GM18505 (cell line): ENCODE data around the gene PARS2.
A peak's percentile ranks its signal among the peaks of the same experiment; 100 is the strongest.

Experiments used
- ATAC-seq: cut with Tn5 transposase; IDR thresholded peaks from one replicate; pipeline ENCODE4 v1.9.1; 2021; ENCODE audit not compliant: unreplicated experiment
- POLR2A ChIP-seq: IDR thresholded peaks from 4 replicates; pipeline ENCODE4 v1.6.1; 2011; ENCODE audit warnings: borderline replicate concordance; ENCODE audit not compliant: insufficient read depth, insufficient read length; ENCODE audit errors: extremely low read depth

PARS2 gene

DNA sequence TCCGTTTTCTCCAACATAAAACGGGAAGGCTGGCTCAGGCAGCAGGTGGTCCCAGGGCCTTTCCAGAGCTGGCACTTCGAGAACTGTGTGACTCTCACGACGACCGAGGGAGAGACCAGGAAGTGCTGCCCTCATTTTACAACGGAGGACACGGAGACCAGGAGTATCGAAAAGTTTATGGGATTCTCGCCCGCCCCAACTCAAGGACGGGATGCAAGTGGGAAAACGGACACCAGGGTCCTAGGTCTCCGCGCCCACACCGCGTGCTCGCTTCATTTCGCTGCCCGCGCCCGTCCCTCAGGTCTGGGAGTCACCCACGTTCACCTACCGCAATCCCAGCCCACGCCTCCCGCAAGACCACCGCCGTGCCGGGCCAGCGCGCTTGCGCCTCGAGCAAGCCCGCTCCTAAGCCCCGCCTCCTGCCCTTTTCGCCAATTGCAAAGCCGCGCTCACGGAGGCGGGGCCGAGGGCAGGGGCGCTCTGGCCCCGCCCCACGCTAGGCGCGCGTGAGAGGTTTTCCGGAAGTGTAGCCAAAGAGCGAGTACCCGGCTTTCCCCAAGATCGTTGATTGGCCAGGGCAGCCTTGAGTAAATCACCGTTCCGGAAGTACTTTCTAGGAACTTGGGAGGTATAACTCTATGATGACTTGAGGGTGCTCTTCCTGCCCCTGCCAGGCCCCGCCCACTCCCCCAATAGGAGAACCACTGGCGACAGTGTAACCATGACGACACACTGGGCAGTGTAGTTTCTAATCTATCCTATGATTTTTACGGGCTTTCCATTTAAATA lies at the start of gene PARS2:
Gene PARS2 (minus strand): TSS at position 391 of the 789 bp plus-strand sequence. CDS start 5,362 bp downstream, outside the sequence.
- peak; percentile 94 for ATAC-seq
- TF ChIP-seq POLR2A: peak; percentile 79

- no peak for ATAC-seq
- TF ChIP-seq POLR2A: no peak
Observed at GRCh38 chr1:54814126-54814498, 49.8 kb upstream of the PARS2 start.

DNA sequence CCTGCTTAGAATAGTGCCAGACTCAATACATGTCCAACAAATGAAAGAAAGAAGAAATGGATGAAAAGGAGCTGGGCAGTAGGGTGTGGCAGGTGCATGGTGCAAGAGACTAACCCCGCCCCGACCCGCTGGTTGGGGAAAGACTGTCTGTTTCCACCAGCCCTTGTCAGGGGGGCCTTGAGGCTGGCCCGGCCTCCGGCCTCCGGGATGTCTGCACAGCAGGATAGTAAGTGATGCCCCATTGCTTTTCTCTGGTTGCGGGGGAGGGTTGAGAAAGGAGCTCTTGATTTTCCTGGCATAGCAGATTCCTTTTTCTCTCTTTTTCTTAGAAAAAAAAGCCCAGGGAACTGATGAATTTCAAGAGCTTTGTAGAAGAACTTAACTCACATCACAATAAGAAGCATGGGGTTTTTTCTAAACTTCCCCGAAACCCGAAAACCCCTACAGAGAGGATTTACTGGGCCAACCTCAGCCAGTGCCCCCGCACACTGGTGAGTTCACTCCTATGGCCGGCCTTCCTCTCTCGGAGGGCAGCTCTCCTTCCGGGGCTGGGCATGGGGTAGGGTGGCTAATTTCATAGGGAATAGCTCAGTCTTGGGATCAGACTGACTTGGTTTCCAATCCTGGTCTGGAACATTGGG lies 49.3 kb upstream of the PARS2 start:
- TF ChIP-seq POLR2A: no peak
- no peak for ATAC-seq

- ATAC-seq: no peak
Observed at GRCh38 chr1:54812801-54813484, 48.6 kb upstream of the PARS2 start.

DNA sequence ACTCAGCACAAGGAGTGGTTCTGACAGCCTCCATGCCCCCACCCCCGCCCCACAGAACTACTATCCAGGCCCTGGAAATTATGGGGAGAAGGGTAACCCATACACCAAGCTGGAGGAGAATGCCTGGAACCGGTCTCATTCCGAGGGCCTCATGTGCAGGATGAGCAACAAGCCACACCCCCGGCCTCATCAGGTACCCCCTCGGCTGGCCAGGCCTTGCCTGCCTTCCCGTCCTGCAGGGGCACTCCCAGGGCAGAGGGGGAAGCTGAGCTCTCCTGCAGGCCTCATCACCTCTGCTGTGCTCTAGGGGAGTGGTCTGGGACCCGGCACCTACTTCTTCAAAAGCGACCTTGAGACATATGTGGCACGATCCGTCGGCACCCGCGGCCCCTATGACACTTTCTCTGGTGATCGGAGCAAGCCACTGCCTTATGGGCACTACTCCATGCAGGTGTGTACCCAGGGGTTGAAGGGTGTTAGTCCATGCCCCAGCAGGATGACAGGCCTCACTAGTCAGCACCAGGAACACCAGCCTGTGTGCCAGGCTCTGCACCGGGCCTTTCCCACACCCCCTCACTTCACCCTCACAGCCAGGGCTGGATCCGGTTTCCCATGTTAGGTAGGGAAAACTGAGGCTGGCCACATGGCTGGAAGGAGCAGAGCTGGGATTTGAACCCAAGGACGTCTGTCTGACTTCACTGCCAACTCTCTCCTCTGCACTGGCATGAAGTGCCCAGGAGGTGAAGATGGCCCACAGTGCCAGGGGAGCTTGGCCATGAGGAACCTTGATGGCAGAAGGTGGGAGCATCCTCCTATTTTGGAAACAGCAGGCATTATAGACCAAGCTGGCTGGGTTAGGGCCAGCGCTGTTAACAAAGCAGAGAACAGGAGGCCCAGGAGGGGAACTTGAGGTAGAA lies 47.7 kb upstream of the PARS2 start:
- no peak for ATAC-seq

More at GRCh38 chr1:54812801-54813484, 48.6 kb upstream of the PARS2 start:
- TF ChIP-seq POLR2A: no peak

GRCh38 chr1:54811066-54811465 lies 46.7 kb upstream of the PARS2 start:
- ATAC-seq: no peak
- no peak for TF ChIP-seq POLR2A

More for the DNA sequence above, 47.7 kb upstream of the PARS2 start:
- TF ChIP-seq POLR2A: no peak

GRCh38 chr1:54810153-54810942 lies 46.0 kb upstream of the PARS2 start:
- ATAC-seq: no peak
- TF ChIP-seq POLR2A: no peak

- no peak for ATAC-seq
Observed at GRCh38 chr1:54809496-54810074, 45.3 kb upstream of the PARS2 start.

DNA sequence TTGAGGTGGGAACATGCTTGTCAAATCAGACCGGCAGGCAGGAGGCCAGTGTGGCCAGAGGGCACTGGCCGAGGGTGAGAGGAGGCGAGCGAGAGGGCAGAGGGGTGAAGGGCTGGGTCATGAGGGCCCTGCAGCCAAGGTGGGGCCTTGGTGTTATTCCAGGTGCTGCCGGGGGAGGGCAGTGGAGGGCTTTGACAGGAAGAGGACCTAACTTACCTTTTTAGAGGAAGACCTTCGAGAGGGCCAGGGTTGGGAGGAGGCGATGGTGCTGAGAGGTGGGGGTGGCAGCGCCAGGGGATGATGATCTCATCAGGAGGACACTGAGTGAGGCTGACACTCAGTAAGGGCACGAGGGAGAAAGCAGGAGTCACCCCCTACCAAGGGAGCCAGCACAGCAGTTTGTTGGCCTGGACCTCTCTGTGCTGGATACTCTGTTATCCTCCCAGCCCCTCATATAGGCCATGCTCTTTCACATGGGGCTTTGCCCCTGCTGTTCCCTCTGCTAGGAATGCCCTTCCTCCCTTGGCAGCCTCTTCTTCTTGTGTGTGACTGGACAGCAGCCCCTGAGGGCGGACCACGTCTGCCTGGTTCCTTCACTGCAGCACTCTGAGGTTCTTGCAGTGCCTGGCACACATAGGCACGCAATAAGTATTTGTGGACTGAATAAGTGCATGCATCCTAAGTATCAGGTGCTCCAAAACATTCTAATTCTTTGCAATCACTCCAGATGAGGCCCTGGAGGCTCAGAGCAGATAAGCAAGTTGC lies 44.3 kb upstream of the PARS2 start:
- TF ChIP-seq POLR2A: no peak
- ATAC-seq: no peak

More at GRCh38 chr1:54809496-54810074, 45.3 kb upstream of the PARS2 start:
- no peak for TF ChIP-seq POLR2A

GRCh38 chr1:54807756-54808155 lies 43.4 kb upstream of the PARS2 start:
- no peak for ATAC-seq
- TF ChIP-seq POLR2A: no peak

GRCh38 chr1:54806931-54807611 lies 42.7 kb upstream of the PARS2 start:
- no peak for TF ChIP-seq POLR2A
- ATAC-seq: no peak

DNA sequence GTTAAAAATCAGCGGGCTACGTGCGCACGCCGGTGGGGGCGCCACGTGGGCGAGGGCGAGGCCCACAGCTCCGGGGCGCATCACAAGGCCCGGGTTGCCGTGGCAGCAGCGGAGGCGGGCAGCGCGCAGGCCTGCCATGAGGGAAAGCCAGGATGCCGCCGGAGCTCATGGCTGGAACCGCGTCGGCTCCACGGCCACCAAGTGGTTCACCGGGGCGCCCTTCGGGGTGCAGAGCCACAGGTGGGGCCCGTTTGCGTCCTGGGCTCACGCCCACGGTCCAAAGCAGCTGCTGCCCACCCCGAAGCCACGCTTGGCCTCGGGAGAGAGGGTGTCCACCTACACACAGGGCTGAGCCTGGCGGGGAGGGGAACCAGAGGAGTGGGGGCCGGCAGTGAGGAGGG lies 41.7 kb upstream of the PARS2 start:
- no peak for ATAC-seq
- no peak for TF ChIP-seq POLR2A
